GM20000 (cell line): ENCODE measurements around the gene PITPNM1.

Experiments used
- DNase-seq: peaks from one replicate; pipeline ENCODE4 v3.0.0; 2012; ENCODE audit warnings: low spot score
- CTCF ChIP-seq: IDR thresholded peaks from 2 replicates; pipeline ENCODE4 v1.5.1; 2012; ENCODE audit warnings: mild to moderate bottlenecking, control low read depth; ENCODE audit errors: extremely low read depth, missing control alignments

The PITPNM1 gene

GRCh38 chr11:67445515-67445914 is 59.6 kb downstream of the PITPNM1 start:
- no peak for DNase-seq
- no peak for TF ChIP-seq CTCF

GRCh38 chr11:67442504-67443404 is 62.4 kb downstream of the PITPNM1 start:
- no peak for TF ChIP-seq CTCF
- DNase-seq, result no peak
